ENCODE measurements around the gene WSCD2. TPM values are rescaled to one million over a fixed set of nuclear protein-coding genes. Genes with fewer than 3 reads are reported as not detected.

The WSCD2 gene
- total and polyA plus RNA-seq, 2 donors (not counting 1 experiment from before 2014, with no cell fraction given) = 1.1 to 5.9 TPM

- Mint-ChIP-seq H3K4me1 (no peaks in the 10 kb centered on the region), H3K27me3 (peaks cover 22% of the 10 kb centered on the region), H3K4me3 (no peak overlapping the region), H3K9me3 (ENCODE audit: insufficient read depth) (no peaks in the 10 kb centered on the region), H3K27ac (no peak overlapping the region)
- no peaks in the 10 kb centered on the region for H3K36me3 ChIP-seq (replicated peaks in 1 of 2; ENCODE audit: control extremely low read depth in 1 of 2, control insufficient read depth in 1 of 2, extremely low read depth in 1 of 2, insufficient read depth in 2 of 2, low read length in 1 of 2)
- H3K79me2 ChIP-seq (ENCODE audit: control insufficient read depth, insufficient read depth, low read length) = no peaks in the 10 kb centered on the region
- TF ChIP-seq EZH2 (IDR thresholded peaks at IDR 0.05; ENCODE audit: borderline replicate concordance, insufficient read depth, low read depth, low read length, poor library complexity, severe bottlenecking) = no peak
- TF ChIP-seq CTCF (IDR thresholded peaks at IDR 0.05) = no peak
- DNase-seq (no peak), ATAC-seq (ENCODE audit: low read depth) (no peak)
- intact Hi-C loops (cut with micrococcal nuclease) = no loop called here
- ChIA-PET POLR2A (no interaction called here), CTCF (no interaction called here)
- peaks cover 0 to 9% (median 0%) of the 10 kb centered on the region in 3 donors for H3K9me3 ChIP-seq (ENCODE audit: control extremely low read depth in 1 of 3, control insufficient read depth in 2 of 3, insufficient read depth in 1 of 3, low read length in 2 of 3)
- no peak overlapping the region for H3K4me3 ChIP-seq (ENCODE audit: control extremely low read depth in 1 of 5, extremely low read depth in 1 of 5, insufficient read depth in 1 of 5, low read depth in 2 of 5, low read length in 4 of 5)
- no peak overlapping the region for H2AFZ ChIP-seq (ENCODE audit: insufficient read depth, low read depth, low read length, poor library complexity, severe bottlenecking)
- H3K4me1 ChIP-seq (ENCODE audit: control insufficient read depth in 2 of 2, insufficient read depth in 2 of 2, low read length in 2 of 2) = no peaks in the 10 kb centered on the region
- H3K4me2 ChIP-seq (replicated peaks; ENCODE audit: low read depth, low read length, poor library complexity, severe bottlenecking) = no peak overlapping the region
- H3K27me3 ChIP-seq (replicated peaks in 1 of 4; ENCODE audit: control extremely low read depth in 1 of 4, control insufficient read depth in 3 of 4, insufficient read depth in 4 of 4, low read length in 3 of 4) = no peaks in the 10 kb centered on the region
- 90% methylated on average over 6 of the region's 6 CpGs for WGBS (ENCODE audit: insufficient coverage)
- no peaks in the 10 kb centered on the region for H4K20me1 ChIP-seq (ENCODE audit: control insufficient read depth, insufficient read depth, low read length, poor library complexity, severe bottlenecking)
- H3K9ac ChIP-seq (ENCODE audit: low read length) = no peak overlapping the region
- no peak overlapping the region for H3K27ac ChIP-seq (ENCODE audit: low read length in 2 of 2)
Measured at GRCh38 chr12:108298761-108299275, 169.7 kb downstream of the WSCD2 start.

- intact Hi-C loops (cut with micrococcal nuclease) = no loop called here
Measured at GRCh38 chr12:108299516-108299915, 170.4 kb downstream of the WSCD2 start.

More at GRCh38 chr12:108299516-108299915, 170.4 kb downstream of the WSCD2 start:
- ATAC-seq (ENCODE audit: low read depth) (no peak), DNase-seq (no peak)
- TF ChIP-seq EZH2 (IDR thresholded peaks at IDR 0.05; ENCODE audit: borderline replicate concordance, insufficient read depth, low read depth, low read length, poor library complexity, severe bottlenecking) (no peak), CTCF (IDR thresholded peaks at IDR 0.05) (no peak)
- 100% methylated on average over 3 of the region's 4 CpGs for WGBS (ENCODE audit: insufficient coverage)
- no peak overlapping the region for H3K27ac Mint-ChIP-seq
- H3K4me1 Mint-ChIP-seq = no peaks in the 10 kb centered on the region
- H3K4me1 ChIP-seq (ENCODE audit: control insufficient read depth in 2 of 2, insufficient read depth in 2 of 2, low read length in 2 of 2) = no peaks in the 10 kb centered on the region
- no peak overlapping the region for H3K4me2 ChIP-seq (replicated peaks; ENCODE audit: low read depth, low read length, poor library complexity, severe bottlenecking)
- POLR2A ChIA-PET = no interaction called here
- H3K27ac ChIP-seq (ENCODE audit: low read length in 2 of 2) = no peak overlapping the region
- peaks cover 0 to 9% (median 0%) of the 10 kb centered on the region in 3 donors for H3K9me3 ChIP-seq (ENCODE audit: control extremely low read depth in 1 of 3, control insufficient read depth in 2 of 3, insufficient read depth in 1 of 3, low read length in 2 of 3)
- H3K79me2 ChIP-seq (ENCODE audit: control insufficient read depth, insufficient read depth, low read length) = no peaks in the 10 kb centered on the region
- no peaks in the 10 kb centered on the region for H3K9me3 Mint-ChIP-seq (ENCODE audit: insufficient read depth)
- no peaks in the 10 kb centered on the region for H4K20me1 ChIP-seq (ENCODE audit: control insufficient read depth, insufficient read depth, low read length, poor library complexity, severe bottlenecking)
- CTCF ChIA-PET = no interaction called here
- H3K36me3 ChIP-seq (replicated peaks in 1 of 2; ENCODE audit: control extremely low read depth in 1 of 2, control insufficient read depth in 1 of 2, extremely low read depth in 1 of 2, insufficient read depth in 2 of 2, low read length in 1 of 2) = no peaks in the 10 kb centered on the region
- H3K27me3 ChIP-seq (replicated peaks in 1 of 4; ENCODE audit: control extremely low read depth in 1 of 4, control insufficient read depth in 3 of 4, insufficient read depth in 4 of 4, low read length in 3 of 4) = no peaks in the 10 kb centered on the region
- H3K4me3 Mint-ChIP-seq = no peak overlapping the region
- peaks cover 21% of the 10 kb centered on the region for H3K27me3 Mint-ChIP-seq
- no peak overlapping the region for H3K9ac ChIP-seq (ENCODE audit: low read length)
- no peak overlapping the region for H2AFZ ChIP-seq (ENCODE audit: insufficient read depth, low read depth, low read length, poor library complexity, severe bottlenecking)
- H3K4me3 ChIP-seq (ENCODE audit: control extremely low read depth in 1 of 5, extremely low read depth in 1 of 5, insufficient read depth in 1 of 5, low read depth in 2 of 5, low read length in 4 of 5) = no peak overlapping the region

Other genes with a start within 250 kb of the WSCD2 start
- 0.49 and 0.54 TPM in 2 replicates for gene CMKLR1, start 210.0 kb downstream of the WSCD2 start, total RNA-seq
- 0.06 and 0.10 TPM in 2 replicates for gene CMKLR1, start 210.0 kb downstream of the WSCD2 start, polyA plus RNA-seq